Renal pelvis (tissue), 12 donors: ENCODE measurements around the gene TSPAN8. TPM values are rescaled to one million over a fixed set of nuclear protein-coding genes. Genes with fewer than 3 reads are reported as not detected.

Experiments
- DNase-seq: peaks from one replicate; pipeline ENCODE4 v3.0.0-alpha.2; 2013
- long read RNA-seq, 16 experiments: transcript quantifications; one replicate each; lab custom pipeline, GENCODE V29; 2026
- polyA plus RNA-seq, 3 donors: library from polyadenylated mRNA; unstranded; fragments of 120-200 nt; gene quantifications; one replicate each; pipeline ENCODE4 v1.2.1, GENCODE V29; 2013; ENCODE audit not compliant: insufficient read length in 3 of 3

TSPAN8 gene
- polyA plus RNA-seq: 10 to 100 TPM; 26.5 to 35.9 (median 33.5) TPM
- long read RNA-seq, donor 1, transcript TSPAN8-203 (8 exons, 1,168 nt): major isoform, 13 of 50 reads
- long read RNA-seq, donor 1, transcript TSPAN8-201 (9 exons, 1,227 nt): minor isoform, 11 of 50 reads
- long read RNA-seq, donor 1, partial matches to known transcripts: 26 of 50 reads
- long read RNA-seq, donor 1, other reads (novel, unspliced or antisense): 0 of 50 reads
- long read RNA-seq, donor 2, transcript TSPAN8-203 (8 exons, 1,168 nt): major isoform, 23 of 83 reads
- long read RNA-seq, donor 2, transcript TSPAN8-201 (9 exons, 1,227 nt): minor isoform, 14 of 83 reads
- long read RNA-seq, donor 2, partial matches to known transcripts: 46 of 83 reads
- long read RNA-seq, donor 2, other reads (novel, unspliced or antisense): 0 of 83 reads
- long read RNA-seq, donor 3, transcript TSPAN8-201 (9 exons, 1,227 nt): minor isoform, 11 of 91 reads
- long read RNA-seq, donor 3, transcript TSPAN8-203 (8 exons, 1,168 nt): major isoform, 19 of 91 reads
- long read RNA-seq, donor 3, partial matches to known transcripts: 60 of 91 reads
- long read RNA-seq, donor 3, other reads (novel, unspliced or antisense): 0 of 91 reads
- long read RNA-seq, donor 4, transcript TSPAN8-203 (8 exons, 1,168 nt): major isoform, 15 of 77 reads
- long read RNA-seq, donor 4, transcript TSPAN8-201 (9 exons, 1,227 nt): major isoform, 15 of 77 reads
- long read RNA-seq, donor 4, partial matches to known transcripts: 47 of 77 reads
- long read RNA-seq, donor 4, other reads (novel, unspliced or antisense): 0 of 77 reads
- long read RNA-seq, donor 5, transcript TSPAN8-201 (9 exons, 1,227 nt): major isoform, 8 of 35 reads
- long read RNA-seq, donor 5, transcript TSPAN8-203 (8 exons, 1,168 nt): minor isoform, 7 of 35 reads
- long read RNA-seq, donor 5, partial matches to known transcripts: 20 of 35 reads
- long read RNA-seq, donor 5, other reads (novel, unspliced or antisense): 0 of 35 reads
- long read RNA-seq, donor 6, transcript TSPAN8-201 (9 exons, 1,227 nt): minor isoform, 6 of 48 reads
- long read RNA-seq, donor 6, transcript TSPAN8-203 (8 exons, 1,168 nt): major isoform, 12 of 48 reads
- long read RNA-seq, donor 6, partial matches to known transcripts: 30 of 48 reads
- long read RNA-seq, donor 6, other reads (novel, unspliced or antisense): 0 of 48 reads
- long read RNA-seq, donor 7, transcript TSPAN8-203 (8 exons, 1,168 nt): minor isoform, 10 of 91 reads
- long read RNA-seq, donor 7, transcript TSPAN8-201 (9 exons, 1,227 nt): major isoform, 12 of 91 reads
- long read RNA-seq, donor 7, partial matches to known transcripts: 69 of 91 reads
- long read RNA-seq, donor 7, other reads (novel, unspliced or antisense): 0 of 91 reads
- long read RNA-seq, donor 8: 0 reads
- long read RNA-seq, donor 9, transcript TSPAN8-203 (8 exons, 1,168 nt): minor isoform, 12 of 41 reads
- long read RNA-seq, donor 9, transcript TSPAN8-201 (9 exons, 1,227 nt): major isoform, 15 of 41 reads
- long read RNA-seq, donor 9, partial matches to known transcripts: 14 of 41 reads
- long read RNA-seq, donor 9, other reads (novel, unspliced or antisense): 0 of 41 reads
- long read RNA-seq, donor 10, transcript TSPAN8-203 (8 exons, 1,168 nt): major isoform, 6 of 61 reads
- long read RNA-seq, donor 10, transcript TSPAN8-201 (9 exons, 1,227 nt): minor isoform, 5 of 61 reads
- long read RNA-seq, donor 10, partial matches to known transcripts: 49 of 61 reads
- long read RNA-seq, donor 10, other reads (novel, unspliced or antisense): 0 of 61 reads
- long read RNA-seq, donor 11, transcript TSPAN8-201 (9 exons, 1,227 nt): major isoform, 6 of 38 reads
- long read RNA-seq, donor 11, transcript TSPAN8-203 (8 exons, 1,168 nt): minor isoform, 5 of 38 reads
- long read RNA-seq, donor 11, partial matches to known transcripts: 27 of 38 reads
- long read RNA-seq, donor 11, other reads (novel, unspliced or antisense): 0 of 38 reads
- long read RNA-seq, donor 12, transcript TSPAN8-201 (9 exons, 1,227 nt): minor isoform, 12 of 41 reads
- long read RNA-seq, donor 12, transcript TSPAN8-203 (8 exons, 1,168 nt): major isoform, 16 of 41 reads
- long read RNA-seq, donor 12, partial matches to known transcripts: 13 of 41 reads
- long read RNA-seq, donor 12, other reads (novel, unspliced or antisense): 0 of 41 reads
- long read RNA-seq, donor 13, transcript TSPAN8-201 (9 exons, 1,227 nt): major isoform, 7 of 31 reads
- long read RNA-seq, donor 13, partial matches to known transcripts: 21 of 31 reads
- long read RNA-seq, donor 13, other reads (novel, unspliced or antisense): 0 of 31 reads
- long read RNA-seq, donor 14: 0 reads
- long read RNA-seq, donor 15, transcript TSPAN8-201 (9 exons, 1,227 nt): minor isoform, 63 of 624 reads
- long read RNA-seq, donor 15, transcript TSPAN8-203 (8 exons, 1,168 nt): major isoform, 268 of 624 reads
- long read RNA-seq, donor 15, partial matches to known transcripts: 286 of 624 reads
- long read RNA-seq, donor 15, other reads (novel, unspliced or antisense): 5 of 624 reads
- long read RNA-seq, donor 16, transcript TSPAN8-203 (8 exons, 1,168 nt): major isoform, 19 of 108 reads
- long read RNA-seq, donor 16, transcript TSPAN8-201 (9 exons, 1,227 nt): minor isoform, 11 of 108 reads
- long read RNA-seq, donor 16, partial matches to known transcripts: 78 of 108 reads
- long read RNA-seq, donor 16, other reads (novel, unspliced or antisense): 0 of 108 reads

- no peak for DNase-seq
Measured at GRCh38 chr12:71157601-71158233, at the start of gene TSPAN8. Gene TSPAN8 (minus strand): TSS chr12:71157999. CDS start chr12:71157678, 321 bp downstream.

GRCh38 chr12:71201136-71201679 is 43.4 kb upstream of the TSPAN8 start:
- DNase-seq: no peak

- no peak for DNase-seq
Measured at GRCh38 chr12:71200706-71201105, 42.9 kb upstream of the TSPAN8 start.

GRCh38 chr12:71197460-71197859 is 39.7 kb upstream of the TSPAN8 start:
- no peak for DNase-seq

GRCh38 chr12:71195338-71195896 is 37.6 kb upstream of the TSPAN8 start:
- DNase-seq: no peak

GRCh38 chr12:71194657-71195056 is 36.9 kb upstream of the TSPAN8 start:
- DNase-seq: no peak

- no peak for DNase-seq
Measured at GRCh38 chr12:71193041-71193440, 35.2 kb upstream of the TSPAN8 start.

GRCh38 chr12:71191509-71192196 is 33.9 kb upstream of the TSPAN8 start:
- no peak for DNase-seq

- no peak for DNase-seq
Measured at GRCh38 chr12:71190822-71191221, 33.0 kb upstream of the TSPAN8 start.

- DNase-seq: no peak
Measured at GRCh38 chr12:71187379-71187778, 29.6 kb upstream of the TSPAN8 start.

- DNase-seq: no peak
Measured at GRCh38 chr12:71186571-71187288, 28.9 kb upstream of the TSPAN8 start.

- no peak for DNase-seq
Measured at GRCh38 chr12:71183846-71184245, 26.0 kb upstream of the TSPAN8 start.

GRCh38 chr12:71183018-71183417 is 25.2 kb upstream of the TSPAN8 start:
- DNase-seq: no peak

GRCh38 chr12:71178162-71178561 is 20.4 kb upstream of the TSPAN8 start:
- no peak for DNase-seq

GRCh38 chr12:71174825-71175224 is 17.0 kb upstream of the TSPAN8 start:
- DNase-seq: no peak

GRCh38 chr12:71174146-71174545 is 16.3 kb upstream of the TSPAN8 start:
- DNase-seq: no peak
